Astrocyte (in vitro differentiated cells and primary cell): Measurements from ENCODE around the gene IRX3.

Source experiments
- EZH2 ChIP-seq: IDR thresholded peaks from 2 replicates; pipeline ENCODE4 v1.6.1; 2012; ENCODE audit warnings: mild to moderate bottlenecking, low read length, inconsistent platforms; ENCODE audit not compliant: insufficient read depth
- TF ChIP-seq, protein P1 (sequence below): IDR thresholded peaks from 2 replicates; pipeline ENCODE4 v1.5.1; 2011; ENCODE audit warnings: low read depth, mild to moderate bottlenecking, inconsistent platforms, low read length, moderate library complexity; ENCODE audit not compliant: insufficient read depth

DNA sequence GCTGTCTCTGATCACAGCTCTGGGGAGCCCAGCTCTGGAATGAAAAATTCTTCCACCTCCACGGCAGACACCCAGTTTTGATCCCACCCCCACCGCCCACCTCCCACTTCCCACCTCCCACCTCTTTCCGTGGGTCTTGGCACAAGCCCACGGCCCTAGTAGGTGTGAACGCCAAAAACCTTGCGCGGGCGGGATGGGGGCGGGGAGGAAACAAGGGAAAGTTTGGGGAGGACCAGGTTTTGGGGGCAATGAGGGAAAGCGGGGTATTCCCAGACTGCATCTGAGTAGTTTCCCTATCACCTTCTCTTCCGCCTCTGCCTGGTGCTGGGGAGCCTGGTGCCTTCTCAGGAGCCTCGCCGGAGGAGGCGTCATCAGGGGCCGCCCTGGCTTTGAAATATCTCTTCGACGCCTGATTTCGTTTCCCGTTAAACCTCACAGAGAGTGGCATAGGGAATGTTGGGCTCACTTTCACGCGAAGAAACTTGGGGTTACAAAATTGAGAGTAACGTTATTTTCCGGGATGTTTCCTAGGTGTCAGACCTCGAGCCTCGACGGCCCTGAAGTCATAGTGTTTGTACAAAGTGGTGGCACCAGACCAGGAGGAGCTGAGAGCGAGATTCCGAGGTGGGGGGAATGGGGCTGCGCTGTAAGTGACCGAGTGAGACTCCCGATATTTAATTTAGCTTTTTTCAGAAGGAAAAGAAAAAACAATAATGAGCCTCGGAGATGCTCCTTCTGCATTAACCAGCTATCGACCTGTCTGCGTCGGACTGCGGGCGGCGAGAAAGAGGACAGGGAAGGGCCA is 1.6 kb upstream of the IRX3 start:
- TF ChIP-seq, protein P1, sequence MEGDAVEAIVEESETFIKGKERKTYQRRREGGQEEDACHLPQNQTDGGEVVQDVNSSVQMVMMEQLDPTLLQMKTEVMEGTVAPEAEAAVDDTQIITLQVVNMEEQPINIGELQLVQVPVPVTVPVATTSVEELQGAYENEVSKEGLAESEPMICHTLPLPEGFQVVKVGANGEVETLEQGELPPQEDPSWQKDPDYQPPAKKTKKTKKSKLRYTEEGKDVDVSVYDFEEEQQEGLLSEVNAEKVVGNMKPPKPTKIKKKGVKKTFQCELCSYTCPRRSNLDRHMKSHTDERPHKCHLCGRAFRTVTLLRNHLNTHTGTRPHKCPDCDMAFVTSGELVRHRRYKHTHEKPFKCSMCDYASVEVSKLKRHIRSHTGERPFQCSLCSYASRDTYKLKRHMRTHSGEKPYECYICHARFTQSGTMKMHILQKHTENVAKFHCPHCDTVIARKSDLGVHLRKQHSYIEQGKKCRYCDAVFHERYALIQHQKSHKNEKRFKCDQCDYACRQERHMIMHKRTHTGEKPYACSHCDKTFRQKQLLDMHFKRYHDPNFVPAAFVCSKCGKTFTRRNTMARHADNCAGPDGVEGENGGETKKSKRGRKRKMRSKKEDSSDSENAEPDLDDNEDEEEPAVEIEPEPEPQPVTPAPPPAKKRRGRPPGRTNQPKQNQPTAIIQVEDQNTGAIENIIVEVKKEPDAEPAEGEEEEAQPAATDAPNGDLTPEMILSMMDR, result no peak
- no peak for TF ChIP-seq EZH2
